Sigmoid colon (tissue), 7 donors: ENCODE data around the gene USP32. TPM values are rescaled to one million over a fixed set of nuclear protein-coding genes. Genes with fewer than 3 reads are reported as not detected.

Experiments used
- DNase-seq: peaks from one replicate; pipeline ENCODE4 v3.0.0-alpha.2; 2019
- H3K27ac ChIP-seq, 4 donors: fragments of 200-600 bp; sonication (generic); one replicate each; pipeline ENCODE4 v1.5.1; 2016 to 2019; ENCODE audit warnings: mild to moderate bottlenecking in 1 of 4
- H3K27me3 ChIP-seq, 3 donors: fragments of 200-600 bp; sonication (generic); one replicate each; pipeline ENCODE4 v1.5.1; 2019; ENCODE audit warnings: mild to moderate bottlenecking in 1 of 3
- H3K36me3 ChIP-seq, 4 donors: fragments of 200-600 bp; sonication (generic); one replicate each; pipeline ENCODE4 v1.5.1; 2016 to 2019
- H3K4me1 ChIP-seq, 4 donors: fragments of 200-600 bp; sonication (generic); one replicate each; pipeline ENCODE4 v1.5.1; 2017 to 2019
- H3K4me3 ChIP-seq, 4 donors: fragments of 200-600 bp; sonication (generic); one replicate each; pipeline ENCODE4 v1.5.1; 2017 to 2019; ENCODE audit warnings: mild to moderate bottlenecking in 2 of 4, moderate library complexity in 1 of 4
- H3K9me3 ChIP-seq, 4 donors: fragments of 200-600 bp in 3 of 4; sonication (generic) in 3 of 4; one replicate each; pipeline versions ENCODE4 v1.5.1 to v1.6.1; 2013 to 2019
- CTCF ChIP-seq, 4 experiments: fragments of 450-650 bp in 3 of 4; fragments of 200-600 bp in 1 of 4; IDR thresholded peaks; one replicate each; pipeline ENCODE4 v1.5.1; 2016 to 2019; ENCODE audit warnings: antibody characterized with exemption in 4 of 4, mild to moderate bottlenecking in 3 of 4, moderate library complexity in 2 of 4
- EP300 ChIP-seq, 4 donors: sonication (generic); formaldehyde crosslinking; IDR thresholded peaks; one replicate each; pipeline ENCODE4 v1.6.1; 2017; ENCODE audit warnings: antibody characterized with exemption in 4 of 4
- POLR2A ChIP-seq, 2 donors: fragments of 450-650 bp; IDR thresholded peaks; one replicate each; pipeline ENCODE4 v1.6.1; 2016; ENCODE audit warnings: antibody characterized with exemption in 2 of 2, mild to moderate bottlenecking in 2 of 2, moderate library complexity in 2 of 2
- POLR2AphosphoS5 ChIP-seq, 4 donors: sonication (generic); formaldehyde crosslinking; IDR thresholded peaks; one replicate each; pipeline ENCODE4 v1.6.1; 2017; ENCODE audit warnings: antibody characterized with exemption in 4 of 4
- WGBS, 2 donors: extraction: QIAGEN DNeasy Blood & Tissue Kit; methylation state at CpG; one replicate each; pipeline ENCODE4 v1.1.7; 2013; 5-methylcytosine and 5-hydroxymethylcytosine counted together
- intact Hi-C: fragments of 100-400 bp; cut with DNase I; formaldehyde crosslinking; loops from one replicate; pipeline ENCODE4 v1.15.1; 2023
- polyA plus RNA-seq, 3 donors: library from polyadenylated mRNA; stranded (reverse); fragments of 200-250 nt; gene quantifications; one replicate each; pipeline ENCODE4 v1.2.3, GENCODE V29; 2013
- total RNA-seq, 4 donors: library from RNA; depleted of rRNA; stranded (reverse); fragments of >200 nt; gene quantifications; one replicate each; pipeline ENCODE4 v1.1.0, GENCODE V29; 2016
- donor health status: healthy with polysubstance abuse.
- donor health status: Bipolar disorder and iron deficiency.
- donor health status: healthy.

Gene USP32
- total and polyA plus RNA-seq, 7 donors = 10.6 to 50.9 (median 39.6) TPM

DNA sequence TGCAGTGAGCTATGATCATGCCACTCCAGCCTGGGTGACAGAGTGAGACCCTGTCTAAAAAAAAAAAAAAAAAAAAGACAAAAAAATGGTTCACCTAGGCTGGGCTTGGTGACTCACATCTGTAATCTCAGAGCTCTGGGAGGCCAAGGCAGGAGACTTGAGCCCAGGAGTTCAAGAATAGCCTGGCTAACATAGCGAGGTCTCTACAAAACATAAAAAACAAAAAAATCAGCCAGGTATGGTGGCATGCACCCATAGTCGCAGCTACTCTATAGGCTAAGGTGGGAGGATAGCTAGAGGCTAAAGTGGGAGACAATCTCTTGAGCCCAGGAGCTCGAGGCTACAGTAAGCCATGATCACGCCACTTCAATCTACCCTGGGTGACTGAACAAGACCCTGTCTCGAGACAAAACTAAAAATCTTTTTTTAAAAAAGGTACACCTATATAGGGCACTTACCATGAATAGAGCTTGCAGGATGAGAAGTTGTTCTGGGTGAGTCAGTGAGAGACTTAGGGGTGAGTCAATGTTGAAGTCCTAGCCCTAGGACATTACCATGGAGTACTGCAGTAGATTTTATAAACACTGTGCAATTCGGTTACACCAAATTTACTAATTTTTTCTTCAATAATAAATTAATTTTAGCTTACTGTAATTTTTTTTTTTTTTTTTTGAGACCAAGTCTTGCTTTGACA is 19.0 kb downstream of the USP32 start:
- WGBS, 2 donors = 93 to 96% methylated on average over 6 of the region's 6 CpGs
- Histone ChIP-seq H3K27me3 (no peaks in the 10 kb centered on the region), H3K4me1 (peaks cover 0 to 14% (median 0%) of the 10 kb centered on the region in 4 donors), H3K4me3 (no peak overlapping the region), H3K36me3 (peaks cover 0 to 4% (median 0%) of the 10 kb centered on the region in 4 donors), H3K9me3 (no peaks in the 10 kb centered on the region), H3K27ac (no peak overlapping the region)
- TF ChIP-seq CTCF (IDR thresholded peaks at IDR 0.05) (no peak), POLR2AphosphoS5 (IDR thresholded peaks at IDR 0.05) (no peak), POLR2A (IDR thresholded peaks at IDR 0.05) (no peak), EP300 (IDR thresholded peaks at IDR 0.05) (no peak)
- DNase-seq = no peak
- intact Hi-C loops = no loop called here

- intact Hi-C loops = no loop called here
- H3K27ac ChIP-seq = no peak overlapping the region
- no peaks in the 10 kb centered on the region for H3K27me3 ChIP-seq
- TF ChIP-seq EP300 (IDR thresholded peaks at IDR 0.05) (no peak), POLR2AphosphoS5 (IDR thresholded peaks at IDR 0.05) (no peak), POLR2A (IDR thresholded peaks at IDR 0.05) (no peak), CTCF (IDR thresholded peaks at IDR 0.05) (no peak)
- no peak overlapping the region for H3K4me3 ChIP-seq
- H3K4me1 ChIP-seq = peaks cover 0 to 14% (median 0%) of the 10 kb centered on the region in 4 donors
- H3K9me3 ChIP-seq = no peaks in the 10 kb centered on the region
- WGBS, 2 donors = 50 to 62% methylated on average over 4 of the region's 4 CpGs
- DNase-seq = no peak
- peaks cover 0 to 4% (median 0%) of the 10 kb centered on the region in 4 donors for H3K36me3 ChIP-seq
Observed at GRCh38 chr17:60371818-60372510, 20.0 kb downstream of the USP32 start.

DNA sequence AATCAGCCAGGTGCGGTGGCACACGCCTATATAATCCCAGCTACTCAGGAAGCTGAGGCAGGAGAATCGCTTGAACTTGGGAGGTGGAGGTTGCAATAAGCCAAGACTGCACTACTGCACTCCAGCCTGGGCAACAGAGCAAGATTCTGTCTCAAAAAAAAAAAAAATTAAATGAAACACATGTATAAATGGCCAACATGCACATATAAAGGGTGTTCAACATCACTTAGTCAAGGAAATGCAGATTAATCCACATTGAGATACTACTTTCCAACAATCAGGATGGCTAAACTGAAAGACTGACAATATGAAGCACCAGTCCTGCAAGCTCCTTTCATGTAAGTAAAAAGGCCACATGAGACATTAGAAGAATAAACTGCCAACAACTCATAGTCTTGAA is 20.5 kb downstream of the USP32 start:
- peaks cover 0 to under 1% (median 0%) of the 10 kb centered on the region in 4 donors for H3K36me3 ChIP-seq
- H3K4me3 ChIP-seq = no peak overlapping the region
- intact Hi-C loops = no loop called here
- H3K9me3 ChIP-seq = no peaks in the 10 kb centered on the region
- TF ChIP-seq CTCF (IDR thresholded peaks at IDR 0.05) (no peak), POLR2AphosphoS5 (IDR thresholded peaks at IDR 0.05) (no peak), POLR2A (IDR thresholded peaks at IDR 0.05) (no peak), EP300 (IDR thresholded peaks at IDR 0.05) (no peak)
- WGBS, 2 donors = 92 to 95% methylated on average over 3 of the region's 3 CpGs
- H3K4me1 ChIP-seq = peaks cover 0 to 14% (median 0%) of the 10 kb centered on the region in 4 donors
- DNase-seq = no peak
- H3K27me3 ChIP-seq = no peaks in the 10 kb centered on the region
- no peak overlapping the region for H3K27ac ChIP-seq

DNA sequence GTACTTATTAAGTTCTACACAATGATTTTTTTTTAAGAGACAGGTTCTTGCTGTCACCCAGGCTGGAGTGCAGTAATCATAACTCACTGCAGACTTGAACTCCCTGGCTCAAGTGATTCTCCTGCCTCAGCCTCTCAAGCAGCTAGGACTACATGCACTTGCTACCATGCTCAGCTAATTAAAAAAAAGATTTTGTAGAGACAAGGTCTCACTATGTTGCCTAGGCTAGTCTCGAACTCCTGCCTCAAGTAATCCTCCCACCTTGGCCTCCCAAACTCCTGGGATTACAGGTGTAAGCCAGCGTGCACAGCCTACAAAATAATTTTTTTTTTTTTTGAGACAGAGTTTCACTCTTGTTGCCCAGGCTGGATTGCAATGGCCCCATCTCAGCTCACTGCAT is 22.2 kb downstream of the USP32 start:
- whole genome bisulfite sequencing, 2 donors = 97 to 98% methylated on average over 2 of the region's 2 CpGs

More for the DNA sequence above, 22.2 kb downstream of the USP32 start:
- Histone ChIP-seq H3K27me3 (no peaks in the 10 kb centered on the region), H3K9me3 (no peaks in the 10 kb centered on the region), H3K4me1 (peaks cover 0 to 14% (median 0%) of the 10 kb centered on the region in 4 donors), H3K36me3 (no peaks in the 10 kb centered on the region), H3K27ac (no peak overlapping the region), H3K4me3 (no peak overlapping the region)
- DNase-seq = no peak
- TF ChIP-seq EP300 (IDR thresholded peaks at IDR 0.05) (no peak), POLR2A (IDR thresholded peaks at IDR 0.05) (no peak), CTCF (IDR thresholded peaks at IDR 0.05) (no peak), POLR2AphosphoS5 (IDR thresholded peaks at IDR 0.05) (no peak)
- intact Hi-C loops = no loop called here
